ENCODE measurements around the gene CBLIF. TPM values are rescaled to one million over a fixed set of nuclear protein-coding genes. Genes with fewer than 3 reads are reported as not detected.

CBLIF gene
- total RNA-seq, 4 donors from 2014 or later, result not detected

DNA sequence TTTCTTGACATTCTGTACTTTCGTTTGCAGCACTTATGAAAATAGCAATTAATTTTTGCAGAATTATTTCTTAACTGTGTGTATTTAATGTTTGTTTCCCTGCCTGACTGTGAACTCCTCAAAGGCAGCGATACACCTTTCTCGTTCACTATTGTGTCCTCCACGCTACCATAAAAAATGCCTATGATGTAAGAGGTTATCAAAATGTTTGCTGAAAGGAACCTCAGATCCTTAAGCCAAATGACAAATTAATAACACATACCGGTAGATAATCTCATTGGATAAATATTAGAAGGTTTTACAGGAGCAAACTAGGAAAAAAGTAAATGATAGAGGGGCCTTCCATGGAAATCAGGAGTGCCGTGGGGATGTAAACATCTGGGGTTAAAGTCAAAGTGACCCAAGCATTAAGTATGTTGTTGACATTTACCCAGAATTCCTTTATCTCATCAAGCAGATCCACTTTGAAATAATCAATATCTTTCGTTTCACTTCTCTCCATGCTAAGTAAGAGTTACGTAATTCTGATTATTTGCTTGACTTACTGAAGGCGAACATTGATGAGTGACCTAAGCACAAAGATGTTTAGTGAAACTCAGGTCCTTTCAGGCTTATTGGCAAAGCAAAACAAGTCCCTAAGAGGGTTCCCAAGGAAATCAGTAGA, 30.7 kb upstream of the CBLIF start:
- H3K27ac ChIP-seq (replicated peaks in 1 of 4), result no peak overlapping the region
- H3K9me3 ChIP-seq, result no peaks in the 10 kb centered on the region
- DNase-seq (ENCODE audit: extremely low spot score), result no peak
- TF ChIP-seq POLR2AphosphoS5 (IDR thresholded peaks at IDR 0.05) (no peak), EP300 (IDR thresholded peaks at IDR 0.05) (no peak), POLR2A (IDR thresholded peaks at IDR 0.05; ENCODE audit: low read depth) (no peak)
- TF ChIP-seq, protein P1, sequence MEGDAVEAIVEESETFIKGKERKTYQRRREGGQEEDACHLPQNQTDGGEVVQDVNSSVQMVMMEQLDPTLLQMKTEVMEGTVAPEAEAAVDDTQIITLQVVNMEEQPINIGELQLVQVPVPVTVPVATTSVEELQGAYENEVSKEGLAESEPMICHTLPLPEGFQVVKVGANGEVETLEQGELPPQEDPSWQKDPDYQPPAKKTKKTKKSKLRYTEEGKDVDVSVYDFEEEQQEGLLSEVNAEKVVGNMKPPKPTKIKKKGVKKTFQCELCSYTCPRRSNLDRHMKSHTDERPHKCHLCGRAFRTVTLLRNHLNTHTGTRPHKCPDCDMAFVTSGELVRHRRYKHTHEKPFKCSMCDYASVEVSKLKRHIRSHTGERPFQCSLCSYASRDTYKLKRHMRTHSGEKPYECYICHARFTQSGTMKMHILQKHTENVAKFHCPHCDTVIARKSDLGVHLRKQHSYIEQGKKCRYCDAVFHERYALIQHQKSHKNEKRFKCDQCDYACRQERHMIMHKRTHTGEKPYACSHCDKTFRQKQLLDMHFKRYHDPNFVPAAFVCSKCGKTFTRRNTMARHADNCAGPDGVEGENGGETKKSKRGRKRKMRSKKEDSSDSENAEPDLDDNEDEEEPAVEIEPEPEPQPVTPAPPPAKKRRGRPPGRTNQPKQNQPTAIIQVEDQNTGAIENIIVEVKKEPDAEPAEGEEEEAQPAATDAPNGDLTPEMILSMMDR (IDR thresholded peaks at IDR 0.05), result no peak
- H3K36me3 ChIP-seq, result no peaks in the 10 kb centered on the region
- intact Hi-C loops (cut with DNase I), result no loop called here
- no peaks in the 10 kb centered on the region for H3K27me3 ChIP-seq
- 70% methylated on average over 9 of the region's 9 CpGs for WGBS
- H3K4me3 ChIP-seq, result no peak overlapping the region
- no peaks in the 10 kb centered on the region for H3K4me1 ChIP-seq

DNA sequence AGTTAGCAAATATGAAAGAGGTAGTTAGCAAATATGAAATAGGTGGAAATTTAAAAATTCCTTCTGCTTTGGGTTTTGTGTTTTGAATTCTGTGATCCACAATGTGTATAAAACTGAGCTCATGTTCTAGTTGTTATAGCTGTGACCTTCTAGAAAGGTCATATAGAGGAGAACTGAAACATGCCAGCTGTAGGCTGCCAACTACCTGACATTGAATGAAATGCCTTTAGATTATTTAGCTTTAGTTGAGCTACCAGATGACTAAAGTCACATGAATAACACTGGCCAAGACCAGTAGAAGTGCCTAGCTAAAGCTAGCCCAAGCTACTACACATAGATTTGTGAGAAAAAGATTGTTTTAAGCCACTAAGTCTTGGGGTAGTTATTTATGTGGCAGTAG, 26.8 kb upstream of the CBLIF start:
- H3K9me3 ChIP-seq, result no peaks in the 10 kb centered on the region
- DNase-seq (ENCODE audit: extremely low spot score), result no peak
- no peak for TF ChIP-seq POLR2AphosphoS5 (IDR thresholded peaks at IDR 0.05)
- no peak for TF ChIP-seq EP300 (IDR thresholded peaks at IDR 0.05)
- TF ChIP-seq POLR2A (IDR thresholded peaks at IDR 0.05; ENCODE audit: low read depth), result no peak
- TF ChIP-seq, protein P1 (IDR thresholded peaks at IDR 0.05), result no peak
- intact Hi-C loops (cut with DNase I), result no loop called here
- no peak overlapping the region for H3K4me3 ChIP-seq
- H3K4me1 ChIP-seq, result no peaks in the 10 kb centered on the region
- no peak overlapping the region for H3K27ac ChIP-seq (replicated peaks in 1 of 4)
- H3K36me3 ChIP-seq, result no peaks in the 10 kb centered on the region
- H3K27me3 ChIP-seq, result no peaks in the 10 kb centered on the region

DNA sequence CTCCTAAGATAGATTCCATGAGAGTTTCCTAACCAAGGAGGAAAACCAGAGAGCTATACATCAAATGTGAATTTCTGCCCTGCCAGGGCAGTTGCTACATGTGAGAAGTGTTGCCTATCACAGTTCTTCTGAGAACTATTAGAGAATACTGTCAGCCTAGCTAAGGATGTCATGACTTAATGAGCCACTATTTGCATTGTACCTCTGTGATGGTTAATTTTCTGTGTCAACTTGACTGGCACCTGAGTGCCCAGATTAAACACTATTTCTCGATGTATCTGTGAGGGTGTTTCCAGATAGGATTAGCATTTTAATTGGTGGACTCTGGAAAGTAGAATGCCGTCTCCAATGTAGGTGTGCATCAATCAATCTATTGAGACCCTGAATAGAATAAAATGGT, 22.6 kb upstream of the CBLIF start:
- TF ChIP-seq, protein P1 (IDR thresholded peaks at IDR 0.05), result no peak
- no peak for TF ChIP-seq EP300 (IDR thresholded peaks at IDR 0.05)
- no peak overlapping the region for H3K4me3 ChIP-seq
- no peaks in the 10 kb centered on the region for H3K4me1 ChIP-seq
- H3K27me3 ChIP-seq, result no peaks in the 10 kb centered on the region
- DNase-seq (ENCODE audit: extremely low spot score), result no peak
- H3K36me3 ChIP-seq, result no peaks in the 10 kb centered on the region
- H3K27ac ChIP-seq (replicated peaks in 1 of 4), result no peak overlapping the region
- H3K9me3 ChIP-seq, result no peaks in the 10 kb centered on the region
- intact Hi-C loops (cut with DNase I), result no loop called here
- 82% methylated on average over 2 of the region's 2 CpGs for WGBS

GRCh38 chr11:59866836-59867235, 21.5 kb upstream of the CBLIF start:
- Histone ChIP-seq H3K27me3 (no peaks in the 10 kb centered on the region), H3K4me1 (no peaks in the 10 kb centered on the region), H3K36me3 (no peaks in the 10 kb centered on the region), H3K4me3 (no peak overlapping the region), H3K27ac (replicated peaks in 1 of 4) (no peak overlapping the region), H3K9me3 (no peaks in the 10 kb centered on the region)
- WGBS, result 74% methylated on average over 1 of the region's 1 CpG
- TF ChIP-seq, protein P1 (IDR thresholded peaks at IDR 0.05), result no peak
- TF ChIP-seq POLR2AphosphoS5 (IDR thresholded peaks at IDR 0.05) (no peak), EP300 (IDR thresholded peaks at IDR 0.05) (no peak)
- intact Hi-C loops (cut with DNase I), result no loop called here
- DNase-seq (ENCODE audit: extremely low spot score), result no peak

DNA sequence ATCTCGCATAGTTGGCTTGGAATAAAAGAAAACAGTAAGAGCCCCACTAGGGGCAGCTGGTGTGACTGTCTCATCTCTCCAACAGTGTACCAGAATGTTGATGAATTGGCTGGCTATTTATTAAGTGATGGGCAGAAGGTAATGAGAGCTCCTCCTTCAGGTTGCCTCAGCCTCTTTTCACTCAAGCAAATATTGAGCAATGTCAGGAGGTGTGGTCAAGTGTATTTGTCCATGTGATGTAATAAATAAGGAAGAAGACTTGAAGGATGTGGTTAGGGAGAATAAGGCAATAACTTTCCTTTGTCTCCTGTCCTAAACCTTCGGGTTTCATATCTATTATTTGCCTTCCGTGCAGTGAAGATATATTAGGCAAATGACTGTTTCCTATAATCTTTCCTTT, 21.1 kb upstream of the CBLIF start, which contains the start of gene TCN1:
TSS of gene TCN1 (minus strand) at position 91 of the 400 bp plus-strand sequence. CDS start at position 74, 17 bp downstream.
- Histone ChIP-seq H3K36me3 (no peaks in the 10 kb centered on the region), H3K4me3 (no peak within 1 kb of the TSS), H3K27ac (replicated peaks in 1 of 4) (no peak within 1 kb of the TSS), H3K4me1 (no peaks in the 10 kb centered on the region), H3K27me3 (no peaks in the 10 kb centered on the region), H3K9me3 (no peaks in the 10 kb centered on the region)
- no peak for TF ChIP-seq POLR2AphosphoS5 (IDR thresholded peaks at IDR 0.05)
- TF ChIP-seq POLR2A (IDR thresholded peaks at IDR 0.05; ENCODE audit: low read depth), result no peak
- TF ChIP-seq, protein P1 (IDR thresholded peaks at IDR 0.05), result no peak
- no peak for TF ChIP-seq EP300 (IDR thresholded peaks at IDR 0.05)
- WGBS, result 78% methylated on average over 3 of the region's 3 CpGs
- intact Hi-C loops (cut with DNase I), result no loop called here
- DNase-seq (ENCODE audit: extremely low spot score), result no peak

Measured in esophagus muscularis mucosa (tissue), 4 donors.